Skeletal muscle tissue (tissue), 4 donors: Measurements from ENCODE around the gene MKRN1. TPM values are rescaled to one million over a fixed set of nuclear protein-coding genes. Genes with fewer than 3 reads are reported as not detected.
"Not testable (repeated sequence)": the region's sequence is repeated elsewhere in the genome, so short reads cannot be mapped to it uniquely, and the experiment has no call there.

ENCODE experiments used
- H3K27ac ChIP-seq: one replicate; pipeline ENCODE4 v1.7.0; 2013; ENCODE audit warnings: mild to moderate bottlenecking, low read depth, low read length, inconsistent platforms
- H3K27me3 ChIP-seq, 3 donors: one replicate each; pipeline ENCODE4 v1.7.0; 2013; ENCODE audit warnings: low read length in 3 of 3; ENCODE audit not compliant: control insufficient read depth in 3 of 3, insufficient read depth in 3 of 3
- H3K36me3 ChIP-seq, 3 donors: one replicate each; pipeline ENCODE4 v1.7.0; 2013; ENCODE audit warnings: low read length in 3 of 3; ENCODE audit not compliant: control insufficient read depth in 3 of 3, insufficient read depth in 3 of 3
- H3K4me1 ChIP-seq, 3 donors: one replicate each; pipeline ENCODE4 v1.7.0; 2013; ENCODE audit warnings: low read length in 3 of 3, mild to moderate bottlenecking in 3 of 3; ENCODE audit not compliant: control insufficient read depth in 3 of 3, insufficient read depth in 3 of 3
- H3K4me3 ChIP-seq, 3 donors: one replicate each; pipeline ENCODE4 v1.7.0; 2013; ENCODE audit warnings: low read length in 3 of 3
- H3K9ac ChIP-seq, 3 donors: one replicate each; pipeline ENCODE4 v1.7.0; 2013; ENCODE audit warnings: low read length in 3 of 3, mild to moderate bottlenecking in 3 of 3, moderate library complexity in 2 of 3, low read depth in 1 of 3
- H3K9me3 ChIP-seq, 3 donors: one replicate each; pipeline ENCODE4 v1.7.0; 2013; ENCODE audit warnings: low read length in 3 of 3; ENCODE audit not compliant: control insufficient read depth in 3 of 3
- total RNA-seq: library from RNA; depleted of rRNA; stranded (reverse); fragments of >200 nt; gene quantifications from one replicate; pipeline ENCODE4 v1.2.3, GENCODE V29; 2014
- donor health status: Osteomylitis.

Gene MKRN1
- total RNA-seq, 1 donor from 2014 or later: 87.2 TPM

DNA sequence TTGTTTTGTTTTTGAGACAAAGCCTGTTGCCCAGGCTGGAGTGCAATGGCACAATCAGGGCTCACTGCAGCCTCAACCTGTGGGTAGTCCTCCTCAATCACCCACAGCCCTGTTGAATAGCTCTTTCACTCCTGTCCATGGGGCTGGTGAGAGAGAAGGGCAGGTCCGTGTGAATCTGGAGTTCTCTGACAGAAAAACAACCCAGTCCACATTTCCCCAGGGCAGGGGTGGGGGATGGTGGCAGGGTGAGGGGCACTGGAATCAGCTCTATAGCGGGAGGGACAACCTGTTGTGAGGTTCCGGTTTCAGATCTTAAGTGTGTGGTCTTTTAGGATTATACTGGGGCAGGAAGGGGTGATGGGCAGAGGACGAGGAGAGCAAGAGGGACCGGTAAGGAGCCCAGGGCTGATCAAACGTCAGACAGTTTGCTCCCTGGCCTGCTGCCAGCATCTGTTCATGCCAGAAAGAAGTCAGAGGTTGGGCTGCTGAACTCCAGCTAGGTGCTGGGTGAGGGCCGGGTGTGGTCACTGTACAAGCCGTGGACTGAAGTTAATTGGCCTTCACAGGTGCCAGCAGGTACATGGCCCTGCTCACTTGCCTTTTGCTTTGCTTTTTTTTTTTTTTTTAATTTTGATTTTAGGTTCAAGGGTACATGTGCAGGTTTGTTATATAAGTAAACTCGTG, 33.2 kb upstream of the MKRN1 start:
- Histone ChIP-seq H3K27me3 (no peaks in the 10 kb centered on the region), H3K4me1 (peaks cover 4 to 12% (median 8%) of the 10 kb centered on the region in 3 donors), H3K9me3 (no peaks in the 10 kb centered on the region), H3K9ac (no peak overlapping the region), H3K4me3 (no peak overlapping the region), H3K36me3 (no peaks in the 10 kb centered on the region), H3K27ac (no peak overlapping the region)

DNA sequence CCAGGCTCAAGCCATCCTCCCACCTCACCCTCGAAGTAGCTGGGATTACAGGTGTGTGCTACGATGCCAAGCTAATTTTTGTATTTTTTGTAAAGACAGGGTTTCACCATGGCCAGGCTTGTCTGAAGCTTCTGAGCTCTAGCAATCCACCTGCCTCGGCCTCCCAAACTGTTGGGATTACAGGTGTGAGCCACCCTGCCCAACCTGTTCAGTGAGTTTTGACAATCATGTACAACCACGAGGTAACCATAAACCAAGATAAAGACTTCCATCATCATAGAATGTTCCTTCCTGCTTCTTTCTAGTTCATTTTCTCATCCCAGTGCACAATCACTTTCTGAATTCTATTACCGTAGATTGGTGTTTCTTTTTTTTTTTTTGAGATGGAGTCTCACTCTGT, 30.5 kb upstream of the MKRN1 start:
- peaks cover 17 to 29% (median 21%) of the 10 kb centered on the region in 3 donors for H3K4me1 ChIP-seq
- no peak overlapping the region for H3K4me3 ChIP-seq
- H3K27me3 ChIP-seq: no peaks in the 10 kb centered on the region
- H3K27ac ChIP-seq: no peak overlapping the region
- H3K9me3 ChIP-seq: no peaks in the 10 kb centered on the region
- no peak overlapping the region for H3K9ac ChIP-seq
- H3K36me3 ChIP-seq: no peaks in the 10 kb centered on the region

DNA sequence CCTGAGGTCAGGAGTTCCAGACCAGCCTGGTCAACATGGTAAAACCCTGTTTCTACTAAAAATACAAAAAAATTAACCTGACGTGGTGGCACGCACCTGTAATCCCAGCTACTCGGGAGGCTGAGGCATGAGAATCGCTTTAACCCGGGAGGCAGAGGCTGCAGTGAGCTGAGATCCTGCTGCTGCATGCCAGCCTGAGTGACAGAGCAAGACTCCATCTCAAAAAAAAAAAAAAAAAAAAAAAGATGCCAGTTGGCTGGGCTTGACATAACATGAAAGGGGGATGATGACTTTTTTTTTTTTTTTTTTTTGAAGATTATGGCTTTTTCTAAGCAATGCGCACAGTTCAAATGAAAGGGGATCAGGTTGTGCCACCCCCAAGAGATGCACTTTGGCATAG, 28.3 kb upstream of the MKRN1 start:
- peak overlapping the region in 1 of 3 donors; percentile 23 for H3K4me3 ChIP-seq
- peaks cover 17 to 29% (median 21%) of the 10 kb centered on the region in 3 donors for H3K4me1 ChIP-seq
- H3K27ac ChIP-seq: peak overlapping the region; percentile 97
- not testable (repeated sequence) for H3K9me3 ChIP-seq, H3K27me3 ChIP-seq, H3K36me3 ChIP-seq
- H3K9ac ChIP-seq: peak overlapping the region in 2 of 3 donors; percentile 69

DNA sequence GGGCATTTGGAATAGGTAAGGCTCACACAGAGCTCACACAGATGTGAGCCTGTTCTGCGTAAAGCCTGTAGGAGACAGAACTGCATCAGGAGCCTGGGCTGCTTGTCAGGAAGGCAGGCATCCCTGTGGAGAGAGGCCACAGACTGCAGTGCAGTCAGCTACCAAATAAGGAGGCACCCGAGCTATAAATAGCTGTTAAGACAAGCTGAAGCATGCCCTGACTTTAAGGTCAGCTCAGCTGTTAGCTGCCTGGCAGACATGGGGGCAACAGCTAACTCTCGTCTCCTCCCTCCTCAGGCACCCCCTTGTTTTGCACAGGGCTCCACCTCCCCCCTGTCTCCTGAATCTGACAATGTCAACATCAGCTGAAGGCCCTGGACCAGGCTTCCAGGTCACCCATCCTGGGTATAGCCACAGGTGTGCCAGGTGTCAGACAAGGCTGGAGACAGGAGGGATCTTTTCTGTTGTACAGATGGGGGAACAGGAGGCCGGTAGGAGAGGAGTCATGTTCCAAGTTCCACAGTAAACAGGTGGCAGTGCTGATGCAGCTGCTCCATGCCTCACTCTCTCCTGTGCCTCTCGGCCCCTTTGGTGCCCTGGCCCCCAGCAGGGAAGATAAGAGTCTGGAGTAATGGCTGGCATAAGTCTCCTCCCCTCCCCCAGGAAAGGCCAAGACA, 27.6 kb upstream of the MKRN1 start:
- Histone ChIP-seq H3K27me3 (no peaks in the 10 kb centered on the region), H3K4me3 (peak overlapping the region in 2 of 3 donors; percentile 36 to 58)

DNA sequence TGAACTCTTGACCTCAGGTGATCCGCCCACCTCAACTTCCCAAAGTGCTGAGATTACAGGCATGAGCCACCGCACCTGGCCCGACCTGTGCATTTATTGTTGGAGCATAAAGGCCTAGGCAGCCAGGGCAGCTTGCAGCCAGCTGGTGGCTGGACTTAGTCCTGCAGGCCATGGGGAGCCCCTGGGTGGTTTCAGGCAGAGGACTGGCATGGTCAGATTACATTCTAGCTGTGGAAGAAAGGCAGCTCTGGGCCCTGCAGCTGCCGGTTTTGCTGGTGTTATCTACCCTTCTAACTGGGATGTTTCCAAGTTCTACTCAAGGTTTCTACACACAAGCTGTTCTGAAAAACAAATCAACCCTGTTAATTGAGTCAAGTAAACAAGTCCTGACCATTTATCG, 22.7 kb upstream of the MKRN1 start:
- no peak overlapping the region for H3K27ac ChIP-seq
- no peaks in the 10 kb centered on the region for H3K36me3 ChIP-seq
- no peaks in the 10 kb centered on the region for H3K27me3 ChIP-seq
- H3K9me3 ChIP-seq: no peaks in the 10 kb centered on the region
- no peak overlapping the region for H3K4me3 ChIP-seq
- peaks cover 8 to 12% (median 10%) of the 10 kb centered on the region in 3 donors for H3K4me1 ChIP-seq
- H3K9ac ChIP-seq: no peak overlapping the region

More for the DNA sequence above, 27.6 kb upstream of the MKRN1 start:
- Histone ChIP-seq H3K36me3 (no peaks in the 10 kb centered on the region), H3K9ac (peak overlapping the region; percentile 69 to 70 (median 69)), H3K9me3 (no peaks in the 10 kb centered on the region), H3K4me1 (peaks cover 17 to 29% (median 23%) of the 10 kb centered on the region in 3 donors), H3K27ac (peak overlapping the region; percentile 97)

DNA sequence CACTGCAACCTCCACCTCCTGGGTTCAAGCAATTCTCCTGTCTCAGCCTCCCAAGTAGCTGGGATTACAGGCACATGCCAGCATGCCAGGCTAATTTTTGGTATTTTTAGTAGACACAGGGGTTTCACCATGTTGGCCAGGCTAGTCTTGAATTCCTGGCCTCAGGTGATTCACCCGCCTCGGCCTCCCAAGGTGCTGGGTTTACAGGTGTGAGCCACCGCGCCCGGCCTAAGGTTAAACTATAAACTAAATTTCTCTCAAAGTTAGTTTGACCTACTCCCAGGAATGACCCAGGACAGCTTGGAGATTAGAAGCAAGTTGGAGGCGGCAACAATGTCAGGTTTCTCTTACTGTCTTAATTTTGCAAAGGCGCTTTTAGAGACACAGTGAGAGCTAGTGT, 18.5 kb upstream of the MKRN1 start:
- not testable (repeated sequence) for H3K4me3 ChIP-seq, H3K4me1 ChIP-seq, H3K36me3 ChIP-seq, H3K9ac ChIP-seq, H3K27ac ChIP-seq, H3K27me3 ChIP-seq, H3K9me3 ChIP-seq

DNA sequence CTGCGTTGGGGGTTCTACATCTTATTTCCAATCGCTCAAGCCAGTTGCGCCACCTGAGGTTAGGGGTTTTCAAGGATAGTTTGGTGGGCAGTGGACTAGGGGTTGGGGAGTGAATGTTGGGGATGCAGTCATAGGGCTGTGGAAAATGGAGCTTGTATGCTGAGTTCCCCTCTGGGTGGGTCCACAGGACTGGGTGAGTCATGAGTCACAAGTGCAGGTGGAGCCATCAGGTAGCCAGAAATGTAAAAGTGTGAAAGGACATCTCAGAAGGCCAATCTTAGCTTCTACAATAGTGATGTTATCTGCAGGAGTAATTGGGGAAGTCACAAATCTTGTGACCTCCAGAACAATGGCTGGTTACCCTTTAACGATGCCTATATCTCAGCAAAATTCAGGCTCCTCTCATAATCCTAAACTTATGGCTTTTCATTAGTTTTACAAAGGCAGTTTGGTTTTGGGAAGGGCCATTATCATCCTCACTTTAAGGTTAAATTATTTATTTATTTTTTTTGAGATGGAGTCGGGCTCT, 18.0 kb upstream of the MKRN1 start:
- Histone ChIP-seq H3K4me3 (no peak overlapping the region), H3K9ac (no peak overlapping the region), H3K9me3 (no peaks in the 10 kb centered on the region), H3K27ac (no peak overlapping the region), H3K36me3 (no peaks in the 10 kb centered on the region), H3K27me3 (no peaks in the 10 kb centered on the region), H3K4me1 (peaks cover 0 to 2% (median 0%) of the 10 kb centered on the region in 3 donors)

DNA sequence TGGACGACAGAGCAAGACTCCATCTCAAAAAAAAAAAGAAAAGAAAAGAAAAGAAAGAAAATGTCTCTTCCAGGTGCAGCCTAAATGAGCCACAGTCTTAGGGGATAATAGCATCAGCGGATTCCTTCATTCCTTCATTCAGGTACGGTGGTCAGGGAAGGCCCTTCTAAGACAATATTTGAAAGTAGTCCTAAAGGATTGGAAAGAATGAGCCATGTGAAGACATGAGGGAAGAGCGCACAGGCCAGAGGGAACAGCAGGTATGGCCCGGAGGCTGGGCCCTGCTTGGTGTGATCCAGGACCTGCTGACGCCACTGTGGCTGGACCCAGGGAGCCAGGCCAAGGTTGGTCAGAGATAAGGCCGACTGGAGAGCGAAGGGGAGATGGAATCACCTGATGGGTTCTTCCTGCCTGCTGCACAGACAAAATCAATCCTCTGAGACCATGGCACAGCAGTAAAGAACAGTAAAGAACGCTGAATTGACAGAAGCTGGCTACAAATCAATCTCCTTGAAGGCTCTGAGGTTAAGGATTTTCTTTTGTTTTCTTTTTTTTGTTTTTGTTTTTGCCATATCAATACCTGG, 16.3 kb upstream of the MKRN1 start:
- Histone ChIP-seq H3K4me3 (no peak overlapping the region), H3K27me3 (no peaks in the 10 kb centered on the region), H3K9me3 (no peaks in the 10 kb centered on the region), H3K36me3 (no peaks in the 10 kb centered on the region), H3K27ac (no peak overlapping the region), H3K9ac (no peak overlapping the region), H3K4me1 (no peaks in the 10 kb centered on the region)

DNA sequence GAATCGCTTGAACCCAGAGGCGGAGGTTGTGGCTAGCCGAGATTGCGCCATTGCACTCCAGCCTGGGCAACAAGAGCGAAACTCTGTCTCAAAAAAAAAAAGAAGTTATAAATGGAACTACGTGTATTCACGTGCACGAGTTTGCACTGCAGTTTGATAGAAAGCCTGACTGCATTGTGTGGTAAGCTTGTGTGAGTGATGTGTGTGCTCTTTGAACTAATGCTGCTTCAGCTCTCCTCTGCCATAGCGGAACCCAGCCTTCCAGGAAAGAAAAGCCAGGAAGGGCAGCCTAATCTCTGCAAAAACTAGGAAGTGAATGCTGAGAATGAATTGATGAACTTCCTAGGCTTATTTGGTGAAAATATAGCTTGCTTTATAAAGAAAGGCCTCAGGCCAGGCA, 15.6 kb upstream of the MKRN1 start:
- Histone ChIP-seq H3K36me3 (no peaks in the 10 kb centered on the region), H3K9ac (no peak overlapping the region), H3K27me3 (no peaks in the 10 kb centered on the region), H3K9me3 (no peaks in the 10 kb centered on the region), H3K4me3 (no peak overlapping the region), H3K27ac (no peak overlapping the region), H3K4me1 (no peaks in the 10 kb centered on the region)

DNA sequence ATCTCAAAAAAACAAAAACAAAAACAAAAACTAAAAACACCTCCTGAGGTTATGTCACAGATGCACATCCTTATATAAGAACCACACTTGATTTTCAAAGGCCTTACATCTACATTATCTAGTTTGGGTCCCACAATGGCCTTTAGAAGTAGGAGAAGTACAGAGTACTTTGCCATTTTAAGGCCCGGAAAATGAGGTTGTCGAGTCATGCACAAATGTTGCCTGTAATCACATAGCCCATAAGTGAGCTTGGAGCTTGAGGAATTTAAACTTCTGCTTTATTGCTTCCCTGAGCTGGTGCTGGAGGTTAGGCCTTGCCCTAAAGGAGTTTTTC, 9.7 kb upstream of the MKRN1 start:
- Histone ChIP-seq H3K4me3 (no peak overlapping the region), H3K36me3 (no peaks in the 10 kb centered on the region), H3K9me3 (no peaks in the 10 kb centered on the region)

More for the DNA sequence above, 9.7 kb upstream of the MKRN1 start:
- Histone ChIP-seq H3K27ac (no peak overlapping the region), H3K9ac (no peak overlapping the region), H3K27me3 (no peaks in the 10 kb centered on the region), H3K4me1 (no peaks in the 10 kb centered on the region)
